ENCODE data around the gene TXK. TPM values are rescaled to one million over a fixed set of nuclear protein-coding genes. Genes with fewer than 3 reads are reported as not detected.

The TXK gene
- total RNA-seq, 3 donors from 2014 or later (not counting 1 experiment from before 2014, with no cell fraction given): 197 to 338 (median 225) TPM

DNA sequence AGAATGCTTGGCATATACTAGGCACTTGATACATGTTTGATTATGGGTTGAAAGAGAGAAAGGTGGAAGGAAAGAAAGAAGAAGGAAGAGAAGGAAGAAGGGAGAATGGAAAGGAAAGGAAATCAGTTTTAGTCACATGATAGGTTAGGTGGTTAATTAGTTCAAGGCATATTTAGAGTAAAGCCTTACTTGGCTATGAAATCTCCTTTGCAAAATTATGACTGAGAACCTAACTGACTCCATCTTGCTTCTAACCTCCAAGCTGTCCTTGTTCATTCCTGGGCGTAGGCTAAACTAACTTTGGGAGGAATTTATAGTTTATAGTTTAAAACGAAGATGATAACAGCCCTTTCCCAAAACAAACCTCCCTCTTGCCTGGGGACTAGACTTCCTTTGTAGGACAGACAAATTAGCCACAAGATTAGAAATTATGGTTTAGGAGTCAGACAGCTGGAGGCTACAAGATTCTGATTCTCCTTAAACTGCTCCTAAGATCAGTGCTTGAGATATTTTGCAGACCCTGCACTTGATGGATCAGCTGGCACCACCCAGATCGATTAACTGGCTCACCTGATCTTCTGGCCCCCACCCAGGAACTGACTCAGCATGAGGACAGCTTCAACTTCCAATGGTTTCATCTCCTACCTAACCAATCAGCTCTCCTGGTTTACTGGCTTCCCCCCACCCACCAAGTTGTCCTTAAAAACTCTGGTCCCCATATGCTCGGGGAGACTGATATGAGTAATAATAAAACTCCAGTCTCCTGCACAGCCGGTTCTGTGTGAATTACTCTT, 55.0 kb downstream of the TXK start:
- peaks cover 60 to 68% of the 10 kb centered on the region in 2 donors for H3K4me1 Mint-ChIP-seq
- TF ChIP-seq, protein P1, sequence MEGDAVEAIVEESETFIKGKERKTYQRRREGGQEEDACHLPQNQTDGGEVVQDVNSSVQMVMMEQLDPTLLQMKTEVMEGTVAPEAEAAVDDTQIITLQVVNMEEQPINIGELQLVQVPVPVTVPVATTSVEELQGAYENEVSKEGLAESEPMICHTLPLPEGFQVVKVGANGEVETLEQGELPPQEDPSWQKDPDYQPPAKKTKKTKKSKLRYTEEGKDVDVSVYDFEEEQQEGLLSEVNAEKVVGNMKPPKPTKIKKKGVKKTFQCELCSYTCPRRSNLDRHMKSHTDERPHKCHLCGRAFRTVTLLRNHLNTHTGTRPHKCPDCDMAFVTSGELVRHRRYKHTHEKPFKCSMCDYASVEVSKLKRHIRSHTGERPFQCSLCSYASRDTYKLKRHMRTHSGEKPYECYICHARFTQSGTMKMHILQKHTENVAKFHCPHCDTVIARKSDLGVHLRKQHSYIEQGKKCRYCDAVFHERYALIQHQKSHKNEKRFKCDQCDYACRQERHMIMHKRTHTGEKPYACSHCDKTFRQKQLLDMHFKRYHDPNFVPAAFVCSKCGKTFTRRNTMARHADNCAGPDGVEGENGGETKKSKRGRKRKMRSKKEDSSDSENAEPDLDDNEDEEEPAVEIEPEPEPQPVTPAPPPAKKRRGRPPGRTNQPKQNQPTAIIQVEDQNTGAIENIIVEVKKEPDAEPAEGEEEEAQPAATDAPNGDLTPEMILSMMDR (IDR thresholded peaks at IDR 0.05): no peak
- no peak overlapping the region for H3K4me3 Mint-ChIP-seq
- no peaks in the 10 kb centered on the region for H3K9me3 ChIP-seq (ENCODE audit: control insufficient read depth, insufficient read depth, low read length)
- H3K4me1 ChIP-seq (ENCODE audit: control insufficient read depth, insufficient read depth, low read length): peaks cover 2% of the 10 kb centered on the region
- peaks cover 84% of the 10 kb centered on the region for H3K36me3 ChIP-seq (ENCODE audit: control insufficient read depth, insufficient read depth, low read length)
- H3K27me3 ChIP-seq (ENCODE audit: control insufficient read depth, insufficient read depth, low read length): no peaks in the 10 kb centered on the region
- DNase-seq (no peak), ATAC-seq (no peak)
- no peaks in the 10 kb centered on the region for H3K9me3 Mint-ChIP-seq
- no peak overlapping the region for H3K27ac ChIP-seq (ENCODE audit: low read length)
- H3K27me3 Mint-ChIP-seq (ENCODE audit: low read depth in 2 of 2): no peaks in the 10 kb centered on the region
- WGBS (ENCODE audit: insufficient coverage): 85% methylated on average over 3 of the region's 5 CpGs
- H3K4me3 ChIP-seq (ENCODE audit: low read length): no peak overlapping the region
- intact Hi-C loops (cut with micrococcal nuclease): no loop called here
- H3K27ac Mint-ChIP-seq: peak overlapping the region; percentile 4 to 73
- peaks cover 19% of the 10 kb centered on the region for H3K36me3 Mint-ChIP-seq

DNA sequence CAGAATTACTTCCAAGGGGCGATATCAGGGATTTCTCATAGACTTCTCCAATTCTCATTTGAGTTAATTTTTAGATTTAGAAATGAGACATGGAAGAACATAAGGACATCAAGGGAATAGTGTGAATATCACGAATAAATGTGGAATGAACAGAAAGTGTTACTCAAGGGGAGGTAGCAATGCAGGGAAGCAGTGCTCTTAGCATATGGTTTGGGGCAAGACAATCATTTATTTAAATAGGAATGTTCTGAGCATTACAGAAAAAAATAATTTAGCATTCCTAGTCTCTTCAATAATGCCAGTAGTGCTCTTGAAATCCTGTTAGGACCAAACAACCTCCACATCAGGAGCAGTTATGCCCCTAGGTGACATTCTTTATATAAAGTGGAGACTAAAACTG, 55.6 kb downstream of the TXK start:
- DNase-seq (no peak), ATAC-seq (no peak)
- Mint-ChIP-seq H3K4me1 (peaks cover 60 to 68% of the 10 kb centered on the region in 2 donors), H3K4me3 (no peak overlapping the region), H3K27me3 (ENCODE audit: low read depth in 2 of 2) (no peaks in the 10 kb centered on the region), H3K36me3 (peaks cover 18% of the 10 kb centered on the region), H3K27ac (peak overlapping the region; percentile 4 to 73), H3K9me3 (no peaks in the 10 kb centered on the region)
- intact Hi-C loops (cut with micrococcal nuclease): no loop called here
- Histone ChIP-seq H3K27ac (ENCODE audit: low read length) (no peak overlapping the region), H3K4me3 (ENCODE audit: low read length) (no peak overlapping the region), H3K27me3 (ENCODE audit: control insufficient read depth, insufficient read depth, low read length) (no peaks in the 10 kb centered on the region), H3K36me3 (ENCODE audit: control insufficient read depth, insufficient read depth, low read length) (peaks cover 84% of the 10 kb centered on the region), H3K9me3 (ENCODE audit: control insufficient read depth, insufficient read depth, low read length) (no peaks in the 10 kb centered on the region), H3K4me1 (ENCODE audit: control insufficient read depth, insufficient read depth, low read length) (peaks cover 2% of the 10 kb centered on the region)
- TF ChIP-seq, protein P1 (IDR thresholded peaks at IDR 0.05): no peak
- 70% methylated on average over 2 of the region's 2 CpGs for WGBS (ENCODE audit: insufficient coverage)

DNA sequence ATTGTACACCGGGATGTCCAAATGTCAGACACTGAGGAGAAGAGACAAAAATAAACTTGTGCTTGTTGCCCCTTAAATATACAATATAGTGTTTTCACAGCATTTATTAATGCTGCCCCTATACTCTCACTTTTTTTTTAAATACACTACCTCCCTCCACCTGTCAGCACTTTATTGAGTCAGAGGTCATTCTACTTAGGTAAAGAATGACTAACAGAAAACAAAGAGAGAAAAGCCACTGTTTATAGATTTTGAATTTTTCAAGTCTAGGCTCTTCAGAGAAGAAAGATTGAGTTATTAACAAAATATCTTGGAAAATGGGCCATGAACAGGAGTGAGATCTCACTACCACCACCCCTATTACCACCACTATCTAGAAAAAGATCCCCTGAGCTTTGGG, 59.4 kb downstream of the TXK start:
- no peak for DNase-seq
- intact Hi-C loops (cut with micrococcal nuclease): no loop called here
- Histone ChIP-seq H3K36me3 (ENCODE audit: control insufficient read depth, insufficient read depth, low read length) (peaks cover 88% of the 10 kb centered on the region), H3K4me3 (ENCODE audit: low read length) (no peak overlapping the region), H3K4me1 (ENCODE audit: control insufficient read depth, insufficient read depth, low read length) (peaks cover 2% of the 10 kb centered on the region), H3K27me3 (ENCODE audit: control insufficient read depth, insufficient read depth, low read length) (no peaks in the 10 kb centered on the region), H3K27ac (ENCODE audit: low read length) (no peak overlapping the region), H3K9me3 (ENCODE audit: control insufficient read depth, insufficient read depth, low read length) (no peaks in the 10 kb centered on the region)
- Mint-ChIP-seq H3K27ac (peak overlapping the region; percentile 81 to 83), H3K4me1 (peaks cover 48 to 49% of the 10 kb centered on the region in 2 donors), H3K27me3 (ENCODE audit: low read depth in 2 of 2) (no peaks in the 10 kb centered on the region), H3K36me3 (peaks cover 16% of the 10 kb centered on the region), H3K9me3 (no peaks in the 10 kb centered on the region), H3K4me3 (no peak overlapping the region)
- TF ChIP-seq, protein P1 (IDR thresholded peaks at IDR 0.05): no peak
- WGBS (ENCODE audit: insufficient coverage): 100% methylated on average over 1 of the region's 1 CpG
- no peak for ATAC-seq
